Measurements from ENCODE around the gene CLEC16A. TPM values are rescaled to one million over a fixed set of nuclear protein-coding genes. Genes with fewer than 3 reads are reported as not detected.

The CLEC16A gene
- total RNA-seq, 1 donor from 2014 or later, result 14.6 TPM

GRCh38 chr16:11039726-11040125 lies 95.4 kb downstream of the CLEC16A start:
- H3K4me3 ChIP-seq (ENCODE audit: low read length in 3 of 3), result no peak overlapping the region
- peaks cover 27 to 31% (median 31%) of the 10 kb centered on the region in 3 donors for H3K36me3 ChIP-seq (ENCODE audit: control insufficient read depth in 3 of 3, insufficient read depth in 3 of 3, low read length in 3 of 3)
- no peak overlapping the region for H3K9ac ChIP-seq (ENCODE audit: low read depth in 1 of 3, low read length in 3 of 3)
- H3K27ac ChIP-seq (ENCODE audit: low read depth, low read length), result no peak overlapping the region
- H3K27me3 ChIP-seq (ENCODE audit: control insufficient read depth in 3 of 3, insufficient read depth in 3 of 3, low read length in 3 of 3), result no peaks in the 10 kb centered on the region
- H3K4me1 ChIP-seq (ENCODE audit: control insufficient read depth in 3 of 3, insufficient read depth in 3 of 3, low read length in 3 of 3), result peaks cover 0 to 3% (median 0%) of the 10 kb centered on the region in 3 donors
- no peaks in the 10 kb centered on the region for H3K9me3 ChIP-seq (ENCODE audit: control insufficient read depth in 3 of 3, low read length in 3 of 3)

GRCh38 chr16:11042191-11042590 lies 97.8 kb downstream of the CLEC16A start:
- Histone ChIP-seq H3K36me3 (ENCODE audit: control insufficient read depth in 3 of 3, insufficient read depth in 3 of 3, low read length in 3 of 3) (peaks cover 29 to 36% (median 31%) of the 10 kb centered on the region in 3 donors), H3K27ac (ENCODE audit: low read depth, low read length) (no peak overlapping the region), H3K4me1 (ENCODE audit: control insufficient read depth in 3 of 3, insufficient read depth in 3 of 3, low read length in 3 of 3) (peaks cover 0 to 2% (median 0%) of the 10 kb centered on the region in 3 donors)

GRCh38 chr16:11045441-11045840 lies 101.1 kb downstream of the CLEC16A start:
- H3K27me3 ChIP-seq (ENCODE audit: control insufficient read depth in 3 of 3, insufficient read depth in 3 of 3, low read length in 3 of 3), result no peaks in the 10 kb centered on the region
- H3K4me1 ChIP-seq (ENCODE audit: control insufficient read depth in 3 of 3, insufficient read depth in 3 of 3, low read length in 3 of 3), result peaks cover 0 to 3% (median 2%) of the 10 kb centered on the region in 3 donors
- H3K9ac ChIP-seq (ENCODE audit: low read depth in 1 of 3, low read length in 3 of 3), result no peak overlapping the region
- no peaks in the 10 kb centered on the region for H3K9me3 ChIP-seq (ENCODE audit: control insufficient read depth in 3 of 3, low read length in 3 of 3)
- no peak overlapping the region for H3K27ac ChIP-seq (ENCODE audit: low read depth, low read length)
- H3K36me3 ChIP-seq (ENCODE audit: control insufficient read depth in 3 of 3, insufficient read depth in 3 of 3, low read length in 3 of 3), result peaks cover 33 to 51% (median 39%) of the 10 kb centered on the region in 3 donors
- H3K4me3 ChIP-seq (ENCODE audit: low read length in 3 of 3), result no peak overlapping the region

More at GRCh38 chr16:11042191-11042590, 97.8 kb downstream of the CLEC16A start:
- H3K9me3 ChIP-seq (ENCODE audit: control insufficient read depth in 3 of 3, low read length in 3 of 3), result no peaks in the 10 kb centered on the region
- no peak overlapping the region for H3K9ac ChIP-seq (ENCODE audit: low read depth in 1 of 3, low read length in 3 of 3)
- no peak overlapping the region for H3K4me3 ChIP-seq (ENCODE audit: low read length in 3 of 3)
- H3K27me3 ChIP-seq (ENCODE audit: control insufficient read depth in 3 of 3, insufficient read depth in 3 of 3, low read length in 3 of 3), result no peaks in the 10 kb centered on the region

- no peak overlapping the region for H3K27ac ChIP-seq (ENCODE audit: low read depth, low read length)
Observed at GRCh38 chr16:11045846-11046245, 101.5 kb downstream of the CLEC16A start.

GRCh38 chr16:11046382-11046931 lies 102.1 kb downstream of the CLEC16A start:
- H3K27ac ChIP-seq (ENCODE audit: low read depth, low read length), result no peak overlapping the region
- H3K36me3 ChIP-seq (ENCODE audit: control insufficient read depth in 3 of 3, insufficient read depth in 3 of 3, low read length in 3 of 3), result peaks cover 39 to 55% (median 41%) of the 10 kb centered on the region in 3 donors
- H3K4me1 ChIP-seq (ENCODE audit: control insufficient read depth in 3 of 3, insufficient read depth in 3 of 3, low read length in 3 of 3), result peaks cover 0 to 3% (median 2%) of the 10 kb centered on the region in 3 donors
- H3K9me3 ChIP-seq (ENCODE audit: control insufficient read depth in 3 of 3, low read length in 3 of 3), result no peaks in the 10 kb centered on the region
- no peak overlapping the region for H3K9ac ChIP-seq (ENCODE audit: low read depth in 1 of 3, low read length in 3 of 3)
- no peaks in the 10 kb centered on the region for H3K27me3 ChIP-seq (ENCODE audit: control insufficient read depth in 3 of 3, insufficient read depth in 3 of 3, low read length in 3 of 3)
- no peak overlapping the region for H3K4me3 ChIP-seq (ENCODE audit: low read length in 3 of 3)

More at GRCh38 chr16:11045846-11046245, 101.5 kb downstream of the CLEC16A start:
- no peak overlapping the region for H3K4me3 ChIP-seq (ENCODE audit: low read length in 3 of 3)
- peaks cover 37 to 54% (median 41%) of the 10 kb centered on the region in 3 donors for H3K36me3 ChIP-seq (ENCODE audit: control insufficient read depth in 3 of 3, insufficient read depth in 3 of 3, low read length in 3 of 3)
- H3K9ac ChIP-seq (ENCODE audit: low read depth in 1 of 3, low read length in 3 of 3), result no peak overlapping the region
- H3K4me1 ChIP-seq (ENCODE audit: control insufficient read depth in 3 of 3, insufficient read depth in 3 of 3, low read length in 3 of 3), result peaks cover 0 to 3% (median 2%) of the 10 kb centered on the region in 3 donors
- H3K9me3 ChIP-seq (ENCODE audit: control insufficient read depth in 3 of 3, low read length in 3 of 3), result no peaks in the 10 kb centered on the region
- H3K27me3 ChIP-seq (ENCODE audit: control insufficient read depth in 3 of 3, insufficient read depth in 3 of 3, low read length in 3 of 3), result no peaks in the 10 kb centered on the region

- Histone ChIP-seq H3K4me3 (ENCODE audit: low read length in 3 of 3) (no peak overlapping the region), H3K27ac (ENCODE audit: low read depth, low read length) (no peak overlapping the region), H3K27me3 (ENCODE audit: control insufficient read depth in 3 of 3, insufficient read depth in 3 of 3, low read length in 3 of 3) (no peaks in the 10 kb centered on the region), H3K9me3 (ENCODE audit: control insufficient read depth in 3 of 3, low read length in 3 of 3) (no peaks in the 10 kb centered on the region), H3K9ac (ENCODE audit: low read depth in 1 of 3, low read length in 3 of 3) (no peak overlapping the region), H3K4me1 (ENCODE audit: control insufficient read depth in 3 of 3, insufficient read depth in 3 of 3, low read length in 3 of 3) (peaks cover 0 to 3% (median 2%) of the 10 kb centered on the region in 3 donors), H3K36me3 (ENCODE audit: control insufficient read depth in 3 of 3, insufficient read depth in 3 of 3, low read length in 3 of 3) (peaks cover 37 to 58% (median 45%) of the 10 kb centered on the region in 3 donors)
Observed at GRCh38 chr16:11047057-11047456, 102.7 kb downstream of the CLEC16A start.

- Histone ChIP-seq H3K9ac (ENCODE audit: low read depth in 1 of 3, low read length in 3 of 3) (no peak overlapping the region), H3K27me3 (ENCODE audit: control insufficient read depth in 3 of 3, insufficient read depth in 3 of 3, low read length in 3 of 3) (no peaks in the 10 kb centered on the region), H3K27ac (ENCODE audit: low read depth, low read length) (no peak overlapping the region), H3K4me1 (ENCODE audit: control insufficient read depth in 3 of 3, insufficient read depth in 3 of 3, low read length in 3 of 3) (peaks cover 0 to 3% (median 2%) of the 10 kb centered on the region in 3 donors), H3K4me3 (ENCODE audit: low read length in 3 of 3) (no peak overlapping the region), H3K9me3 (ENCODE audit: control insufficient read depth in 3 of 3, low read length in 3 of 3) (no peaks in the 10 kb centered on the region), H3K36me3 (ENCODE audit: control insufficient read depth in 3 of 3, insufficient read depth in 3 of 3, low read length in 3 of 3) (peaks cover 39 to 62% (median 45%) of the 10 kb centered on the region in 3 donors)
Observed at GRCh38 chr16:11047939-11048800, 103.8 kb downstream of the CLEC16A start.

- H3K27ac ChIP-seq (ENCODE audit: low read depth, low read length), result no peak overlapping the region
- no peaks in the 10 kb centered on the region for H3K27me3 ChIP-seq (ENCODE audit: control insufficient read depth in 3 of 3, insufficient read depth in 3 of 3, low read length in 3 of 3)
- no peaks in the 10 kb centered on the region for H3K9me3 ChIP-seq (ENCODE audit: control insufficient read depth in 3 of 3, low read length in 3 of 3)
- H3K36me3 ChIP-seq (ENCODE audit: control insufficient read depth in 3 of 3, insufficient read depth in 3 of 3, low read length in 3 of 3), result peaks cover 39 to 62% (median 48%) of the 10 kb centered on the region in 3 donors
- H3K4me1 ChIP-seq (ENCODE audit: control insufficient read depth in 3 of 3, insufficient read depth in 3 of 3, low read length in 3 of 3), result peaks cover 2 to 3% (median 3%) of the 10 kb centered on the region in 3 donors
- no peak overlapping the region for H3K9ac ChIP-seq (ENCODE audit: low read depth in 1 of 3, low read length in 3 of 3)
- H3K4me3 ChIP-seq (ENCODE audit: low read length in 3 of 3), result no peak overlapping the region
Observed at GRCh38 chr16:11049396-11050059, 105.2 kb downstream of the CLEC16A start.

GRCh38 chr16:11050536-11050935 lies 106.2 kb downstream of the CLEC16A start:
- H3K9me3 ChIP-seq (ENCODE audit: control insufficient read depth in 3 of 3, low read length in 3 of 3), result no peaks in the 10 kb centered on the region
- H3K27ac ChIP-seq (ENCODE audit: low read depth, low read length), result no peak overlapping the region
- H3K4me3 ChIP-seq (ENCODE audit: low read length in 3 of 3), result no peak overlapping the region
- no peaks in the 10 kb centered on the region for H3K27me3 ChIP-seq (ENCODE audit: control insufficient read depth in 3 of 3, insufficient read depth in 3 of 3, low read length in 3 of 3)
- peaks cover 2 to 3% (median 3%) of the 10 kb centered on the region in 3 donors for H3K4me1 ChIP-seq (ENCODE audit: control insufficient read depth in 3 of 3, insufficient read depth in 3 of 3, low read length in 3 of 3)
- no peak overlapping the region for H3K9ac ChIP-seq (ENCODE audit: low read depth in 1 of 3, low read length in 3 of 3)
- peaks cover 42 to 66% (median 50%) of the 10 kb centered on the region in 3 donors for H3K36me3 ChIP-seq (ENCODE audit: control insufficient read depth in 3 of 3, insufficient read depth in 3 of 3, low read length in 3 of 3)

Measured in skeletal muscle tissue (tissue), 4 donors.